HUES48 (cell line): ENCODE results near the gene CCDC184.

Experiments used
- H3K27ac ChIP-seq: one replicate; pipeline ENCODE4 v1.7.0; 2013; ENCODE audit warnings: low read depth, low read length, inconsistent platforms
- H3K27me3 ChIP-seq: 2 replicates; pipeline ENCODE4 v1.6.1; 2013; ENCODE audit warnings: mild to moderate bottlenecking, low read length; ENCODE audit not compliant: control insufficient read depth, insufficient read depth
- H3K36me3 ChIP-seq: 2 replicates; pipeline ENCODE4 v1.6.1; 2013; ENCODE audit warnings: low read length; ENCODE audit not compliant: control insufficient read depth, insufficient read depth
- H3K4me1 ChIP-seq: 2 replicates; pipeline ENCODE4 v1.6.1; 2013; ENCODE audit warnings: mild to moderate bottlenecking, low read length; ENCODE audit not compliant: control insufficient read depth, insufficient read depth
- H3K4me3 ChIP-seq: 2 replicates; pipeline ENCODE4 v1.5.1; 2013; ENCODE audit warnings: mild to moderate bottlenecking, low read depth, low read length
- H3K9ac ChIP-seq: 2 replicates; pipeline ENCODE4 v1.6.1; 2013; ENCODE audit warnings: mild to moderate bottlenecking, low read depth, low read length, moderate library complexity
- H3K9me3 ChIP-seq: 2 replicates; pipeline ENCODE4 v1.6.1; 2013; ENCODE audit warnings: low read length; ENCODE audit not compliant: control insufficient read depth, insufficient read depth

Gene CCDC184

GRCh38 chr12:48157889-48158370, 25.5 kb upstream of the CCDC184 start:
- Histone ChIP-seq H3K9me3 (no peaks in the 10 kb centered on the region), H3K4me3 (peak overlapping the region; percentile 97), H3K36me3 (no peaks in the 10 kb centered on the region), H3K27me3 (no peaks in the 10 kb centered on the region), H3K4me1 (peaks cover 9% of the 10 kb centered on the region; the same call in 1 of the 2 replicates), H3K27ac (peak overlapping the region; percentile 30), H3K9ac (no peak overlapping the region)

- H3K27ac ChIP-seq = no peak overlapping the region
Measured at GRCh38 chr12:48160046-48160445, 23.4 kb upstream of the CCDC184 start.

GRCh38 chr12:48160807-48161206, 22.6 kb upstream of the CCDC184 start:
- Histone ChIP-seq H3K9me3 (no peaks in the 10 kb centered on the region), H3K9ac (no peak overlapping the region), H3K4me1 (peaks cover 9% of the 10 kb centered on the region; the same call in 1 of the 2 replicates), H3K27ac (no peak overlapping the region), H3K27me3 (no peaks in the 10 kb centered on the region), H3K4me3 (no peak overlapping the region), H3K36me3 (no peaks in the 10 kb centered on the region)

More at GRCh38 chr12:48160046-48160445, 23.4 kb upstream of the CCDC184 start:
- H3K36me3 ChIP-seq = no peaks in the 10 kb centered on the region
- H3K4me3 ChIP-seq = no peak overlapping the region
- H3K27me3 ChIP-seq = no peaks in the 10 kb centered on the region
- H3K9me3 ChIP-seq = no peaks in the 10 kb centered on the region
- H3K4me1 ChIP-seq = peaks cover 9% of the 10 kb centered on the region; the same call in 1 of the 2 replicates
- no peak overlapping the region for H3K9ac ChIP-seq

- Histone ChIP-seq H3K9ac (no peak overlapping the region), H3K4me1 (no peaks in the 10 kb centered on the region), H3K36me3 (no peaks in the 10 kb centered on the region), H3K27me3 (no peaks in the 10 kb centered on the region), H3K4me3 (no peak overlapping the region), H3K9me3 (no peaks in the 10 kb centered on the region), H3K27ac (no peak overlapping the region)
Measured at GRCh38 chr12:48163150-48163747, 20.2 kb upstream of the CCDC184 start.

GRCh38 chr12:48164451-48164850, 19.0 kb upstream of the CCDC184 start:
- Histone ChIP-seq H3K9me3 (no peaks in the 10 kb centered on the region), H3K4me1 (no peaks in the 10 kb centered on the region), H3K9ac (no peak overlapping the region), H3K36me3 (no peaks in the 10 kb centered on the region), H3K27ac (no peak overlapping the region), H3K27me3 (no peaks in the 10 kb centered on the region), H3K4me3 (no peak overlapping the region)

GRCh38 chr12:48165089-48165981, 18.1 kb upstream of the CCDC184 start:
- no peaks in the 10 kb centered on the region for H3K27me3 ChIP-seq
- no peaks in the 10 kb centered on the region for H3K36me3 ChIP-seq
- H3K27ac ChIP-seq = no peak overlapping the region
- no peak overlapping the region for H3K9ac ChIP-seq
- no peaks in the 10 kb centered on the region for H3K4me1 ChIP-seq
- H3K4me3 ChIP-seq = no peak overlapping the region
- H3K9me3 ChIP-seq = no peaks in the 10 kb centered on the region

GRCh38 chr12:48169011-48169410, 14.4 kb upstream of the CCDC184 start:
- H3K4me3 ChIP-seq = no peak overlapping the region
- no peaks in the 10 kb centered on the region for H3K36me3 ChIP-seq
- no peak overlapping the region for H3K27ac ChIP-seq
- H3K27me3 ChIP-seq = no peaks in the 10 kb centered on the region
- no peak overlapping the region for H3K9ac ChIP-seq
- no peaks in the 10 kb centered on the region for H3K9me3 ChIP-seq
- no peaks in the 10 kb centered on the region for H3K4me1 ChIP-seq

- Histone ChIP-seq H3K27me3 (peaks cover 14% of the 10 kb centered on the region), H3K36me3 (no peaks in the 10 kb centered on the region), H3K4me3 (peak overlapping the region; percentile 23), H3K27ac (peak overlapping the region; percentile 53), H3K9ac (no peak overlapping the region), H3K4me1 (peaks cover 20% of the 10 kb centered on the region), H3K9me3 (no peaks in the 10 kb centered on the region)
Measured at GRCh38 chr12:48175613-48176416, 7.6 kb upstream of the CCDC184 start.

- H3K4me1 ChIP-seq = peaks cover 20% of the 10 kb centered on the region
- peak overlapping the region; percentile 23 for H3K4me3 ChIP-seq
- no peak overlapping the region for H3K9ac ChIP-seq
Measured at GRCh38 chr12:48176417-48176751, 7.1 kb upstream of the CCDC184 start.

GRCh38 chr12:48177982-48178381, 5.5 kb upstream of the CCDC184 start:
- no peak overlapping the region for H3K4me3 ChIP-seq
- H3K4me1 ChIP-seq = peaks cover 25% of the 10 kb centered on the region
- no peak overlapping the region for H3K27ac ChIP-seq
- H3K9ac ChIP-seq = no peak overlapping the region
- no peaks in the 10 kb centered on the region for H3K9me3 ChIP-seq
- peaks cover 35% of the 10 kb centered on the region for H3K27me3 ChIP-seq
- H3K36me3 ChIP-seq = no peaks in the 10 kb centered on the region

More at GRCh38 chr12:48176417-48176751, 7.1 kb upstream of the CCDC184 start:
- no peaks in the 10 kb centered on the region for H3K9me3 ChIP-seq
- H3K27me3 ChIP-seq = peaks cover 20% of the 10 kb centered on the region
- no peak overlapping the region for H3K27ac ChIP-seq
- H3K36me3 ChIP-seq = no peaks in the 10 kb centered on the region
